ENCODE data around the gene PGM2L1. TPM values are rescaled to one million over a fixed set of nuclear protein-coding genes. Genes with fewer than 3 reads are reported as not detected.
A peak's percentile ranks its signal among the peaks of the same experiment; 100 is the strongest.
"Not testable (repeated sequence)": the region's sequence is repeated elsewhere in the genome, so short reads cannot be mapped to it uniquely, and the experiment has no call there.

PGM2L1 gene
- 6.1 TPM for total RNA-seq

- peak; percentile 92 for DNase-seq
Measured at GRCh38 chr11:74398244-74399159, at the start of gene PGM2L1. Gene PGM2L1 (minus strand): TSS chr11:74398433. CDS start chr11:74398161, 272 bp downstream.

DNA sequence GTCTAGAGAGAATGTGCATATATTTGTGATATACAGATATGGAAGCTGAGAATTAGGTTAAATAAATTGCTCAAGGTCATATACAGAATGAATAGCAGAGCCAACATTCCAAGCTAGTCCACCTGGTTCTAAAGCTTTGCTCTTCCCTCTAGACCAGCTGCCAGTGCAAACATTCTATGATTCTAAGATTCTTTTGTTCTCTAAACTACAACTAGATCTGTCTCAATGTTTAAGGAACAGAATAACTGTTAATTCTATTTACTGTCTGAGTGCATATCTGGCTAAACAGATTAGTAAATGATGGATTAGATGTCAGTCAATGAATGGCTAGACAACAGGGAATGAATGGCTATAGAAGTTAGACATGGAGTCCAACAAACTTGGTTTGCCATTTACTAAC is 49.5 kb upstream of the PGM2L1 start:
- no peak for DNase-seq

GRCh38 chr11:74446532-74446938 is 48.3 kb upstream of the PGM2L1 start:
- peak; percentile 95 for DNase-seq

DNA sequence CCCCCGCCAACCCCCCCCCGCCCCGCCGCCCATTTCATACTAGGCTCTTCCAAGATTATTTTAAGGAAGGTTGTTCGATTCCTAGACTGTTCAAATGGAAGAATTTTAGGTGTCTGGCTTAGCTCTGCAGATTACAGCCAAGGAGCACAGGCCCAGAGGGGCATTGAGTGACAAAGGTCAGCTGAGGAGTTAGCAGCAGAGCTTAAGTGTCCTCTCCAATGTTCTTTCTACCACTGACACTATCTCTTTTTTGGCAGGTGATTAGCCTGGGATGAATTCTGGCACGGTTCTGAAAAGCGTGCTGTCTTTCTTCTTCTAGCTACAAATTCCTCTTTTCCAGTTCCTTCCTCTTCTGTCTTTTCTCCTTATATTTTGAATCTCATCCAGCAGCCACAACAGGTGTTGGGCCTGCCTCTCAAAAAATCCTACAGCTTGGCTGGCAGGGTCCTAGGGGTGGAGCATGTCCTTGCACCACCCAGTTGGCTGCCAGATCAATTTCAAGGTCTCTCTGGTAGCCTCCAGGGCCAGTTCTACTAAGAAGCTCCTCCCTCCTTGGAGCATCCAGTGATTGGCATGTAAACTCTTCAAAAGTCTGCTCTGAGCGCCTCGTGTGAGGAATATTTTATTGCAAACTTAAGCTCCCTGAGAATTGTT is 46.1 kb upstream of the PGM2L1 start:
- DNase-seq = no peak

GRCh38 chr11:74443071-74443864 is 45.0 kb upstream of the PGM2L1 start:
- no peak for DNase-seq

GRCh38 chr11:74442636-74443035 is 44.4 kb upstream of the PGM2L1 start:
- DNase-seq = no peak

DNA sequence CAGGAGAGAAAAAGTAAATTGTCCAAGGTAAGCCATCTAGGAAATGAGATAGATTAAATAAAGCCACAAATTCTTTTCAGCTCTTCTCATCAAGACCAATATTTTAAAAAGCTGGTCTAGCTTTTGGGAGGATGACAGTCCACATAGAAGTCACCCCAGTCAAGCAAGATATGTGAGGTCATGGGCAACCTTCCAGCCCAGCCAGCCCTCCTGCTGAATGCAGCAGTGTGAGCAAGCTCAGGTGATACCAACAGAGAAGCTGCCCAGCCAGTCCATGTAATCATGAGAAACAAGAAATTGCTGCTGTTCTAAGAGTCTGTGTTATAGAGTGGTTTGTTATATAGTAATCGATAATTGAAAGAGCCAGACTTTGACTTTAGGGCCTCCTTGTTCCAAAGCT is 40.4 kb upstream of the PGM2L1 start:
- DNase-seq = no peak

DNA sequence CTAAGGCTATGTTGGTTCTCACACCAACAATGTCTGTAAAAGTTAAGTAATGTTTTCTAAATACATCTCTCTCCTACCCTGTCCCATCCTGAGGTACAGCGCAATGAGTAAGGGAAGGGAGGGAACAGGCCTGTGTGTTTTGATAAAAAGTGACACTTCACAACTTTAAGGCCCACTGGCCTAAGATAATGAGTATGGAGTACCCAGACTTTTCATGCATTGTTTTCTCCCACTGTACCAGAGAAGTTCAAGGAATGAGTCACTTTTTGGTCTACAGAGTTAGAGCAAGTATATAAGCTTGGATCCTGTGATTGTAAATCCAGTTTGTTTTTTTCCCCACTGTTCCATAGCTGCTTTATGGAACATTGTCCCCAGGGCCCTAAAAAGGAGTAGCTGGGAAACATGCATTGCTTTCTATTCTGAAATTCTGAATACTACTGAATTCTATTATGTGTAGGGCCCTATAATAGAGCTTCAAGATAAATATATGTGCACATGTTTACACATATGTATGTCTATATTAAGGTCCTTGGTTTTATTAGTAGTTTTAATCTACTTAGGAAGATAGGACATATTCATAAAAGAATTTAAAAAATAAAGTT is 39.3 kb upstream of the PGM2L1 start:
- no peak for DNase-seq

DNA sequence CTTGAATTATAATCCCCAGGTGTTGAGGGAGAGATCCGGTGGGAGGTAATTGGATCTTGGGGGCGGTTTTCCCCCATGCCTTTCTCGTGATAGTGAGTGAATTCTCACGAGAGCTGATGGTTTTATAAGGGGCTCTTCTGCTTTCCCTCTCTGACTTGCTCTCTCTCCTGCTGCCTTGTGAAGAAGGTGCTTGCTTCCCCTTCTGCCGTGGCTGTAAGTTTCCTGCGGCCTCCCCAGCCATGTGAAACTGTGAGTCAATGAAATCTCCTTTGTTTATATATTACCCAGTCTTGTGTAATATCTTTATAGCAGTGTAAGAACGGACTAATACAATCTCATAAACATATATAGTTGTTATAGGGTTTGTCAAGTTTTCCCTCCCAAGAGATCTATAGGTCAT is 36.3 kb upstream of the PGM2L1 start:
- no peak for DNase-seq

DNA sequence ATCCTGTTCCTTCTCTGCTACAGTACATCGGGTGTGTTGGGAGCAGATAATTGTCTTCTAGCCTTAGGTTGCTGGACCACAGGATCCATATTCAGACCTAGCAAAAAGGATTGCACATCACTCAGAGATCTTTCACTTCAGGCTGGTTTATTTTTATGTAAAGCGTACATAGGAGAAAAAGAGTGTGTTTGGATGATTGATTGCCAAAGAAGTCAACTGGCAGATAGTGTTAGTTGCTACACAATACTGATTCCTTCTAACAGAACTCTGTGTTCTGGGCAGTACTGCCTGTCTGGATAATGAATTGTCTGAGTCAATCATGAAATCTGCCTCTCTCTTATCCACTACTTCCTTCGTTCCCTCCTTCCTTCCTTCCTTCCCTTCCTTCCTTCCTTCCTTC is 31.0 kb upstream of the PGM2L1 start:
- no peak for DNase-seq

- no peak for DNase-seq
Measured at GRCh38 chr11:74427384-74427886, 29.2 kb upstream of the PGM2L1 start.

- DNase-seq = no peak
Measured at GRCh38 chr11:74425100-74425499, 26.9 kb upstream of the PGM2L1 start.

- DNase-seq = peak; percentile 2
Measured at GRCh38 chr11:74418509-74418895, 20.3 kb upstream of the PGM2L1 start.

GRCh38 chr11:74417860-74418508 is 19.8 kb upstream of the PGM2L1 start:
- DNase-seq = no peak

GRCh38 chr11:74417379-74417804 is 19.2 kb upstream of the PGM2L1 start:
- peak; percentile 52 for DNase-seq

DNA sequence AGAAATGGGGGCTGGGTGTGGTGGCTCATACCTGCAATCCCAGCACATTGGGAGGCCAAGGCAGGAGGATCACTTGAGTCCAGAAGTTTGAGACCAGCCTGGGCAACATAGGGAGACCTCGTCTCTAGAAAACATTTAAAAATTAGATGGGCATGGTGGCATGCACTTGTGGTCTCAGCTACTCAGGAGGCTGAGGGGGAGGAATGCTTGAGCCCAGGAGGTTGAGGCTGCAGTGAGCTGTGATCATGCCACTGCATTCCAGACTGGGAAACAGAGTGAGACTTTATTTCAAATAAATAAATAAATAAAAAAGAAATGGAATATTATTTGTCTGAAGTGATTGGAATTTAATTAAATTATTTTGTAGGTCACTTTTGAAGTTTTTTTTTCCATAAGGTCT is 18.7 kb upstream of the PGM2L1 start:
- DNase-seq = not testable (repeated sequence)

GRCh38 chr11:74412733-74413359 is 14.6 kb upstream of the PGM2L1 start:
- DNase-seq = no peak

DNA sequence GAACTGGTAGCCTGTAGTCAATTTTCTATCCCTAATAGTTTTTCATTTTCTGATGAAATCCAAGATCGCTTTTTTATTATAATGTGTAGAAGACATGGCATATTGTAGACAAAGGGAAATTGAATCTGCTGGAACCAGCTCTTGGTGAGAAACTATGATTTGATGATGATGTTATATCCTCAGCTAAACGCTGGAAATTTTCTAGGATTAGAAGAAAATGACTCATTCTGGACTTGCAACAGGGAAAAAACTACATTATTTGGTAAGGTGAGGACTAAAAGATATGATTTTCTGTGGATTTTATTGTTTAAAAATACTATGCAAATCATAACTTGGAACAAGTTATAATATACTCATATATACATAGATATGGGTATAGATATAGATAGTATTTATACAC is 14.1 kb upstream of the PGM2L1 start:
- no peak for DNase-seq

GRCh38 chr11:74409633-74410032 is 11.4 kb upstream of the PGM2L1 start:
- DNase-seq = no peak

DNA sequence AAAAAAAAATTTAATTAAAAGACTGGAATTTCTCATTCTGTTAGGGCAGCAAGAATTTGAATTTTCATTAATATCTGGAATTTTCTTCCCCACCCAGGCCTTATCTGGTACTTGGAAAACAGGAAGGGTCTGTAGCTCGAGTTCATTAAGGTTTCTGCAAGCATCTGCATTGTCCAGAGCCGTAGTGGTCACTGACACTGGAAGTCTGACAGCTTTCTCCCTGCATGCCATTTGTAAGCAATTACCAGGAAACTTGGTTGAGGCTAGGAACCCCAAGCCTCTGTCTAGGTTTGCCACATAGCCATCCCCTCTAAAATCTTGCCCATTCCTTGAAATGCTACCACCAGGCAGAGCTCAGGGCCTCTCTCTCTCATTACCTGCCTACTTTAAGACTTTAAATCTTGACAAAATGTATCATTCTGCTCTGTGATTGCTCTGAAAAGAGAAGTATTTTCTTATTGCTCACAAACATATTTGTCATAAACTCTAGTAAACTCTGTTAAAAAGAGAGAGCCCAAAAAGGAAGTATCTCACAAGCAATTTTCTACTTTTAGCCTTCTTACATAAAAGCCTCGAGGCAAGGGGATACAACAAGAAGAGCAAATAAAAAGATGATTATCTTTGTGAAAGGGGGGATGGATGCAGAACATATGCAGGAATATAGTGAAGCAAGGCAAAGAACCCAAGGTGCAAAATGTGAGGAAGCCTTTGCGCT is 5.5 kb upstream of the PGM2L1 start:
- no peak for DNase-seq

Data from skin of body (tissue), 2 donors.